22Rv1 (cell line): ENCODE data around the gene DNMT3A.

Experiments
- CTCF ChIP-seq: fragments of 450-650 bp; IDR thresholded peaks from 2 replicates; pipeline ENCODE4 v1.5.1; 2017; ENCODE audit warnings: mild to moderate bottlenecking
- ZFX ChIP-seq: fragments of 450-650 bp; IDR thresholded peaks from 2 replicates; pipeline ENCODE4 v1.6.1; 2017; ENCODE audit warnings: antibody characterized with exemption, borderline replicate concordance

DNA sequence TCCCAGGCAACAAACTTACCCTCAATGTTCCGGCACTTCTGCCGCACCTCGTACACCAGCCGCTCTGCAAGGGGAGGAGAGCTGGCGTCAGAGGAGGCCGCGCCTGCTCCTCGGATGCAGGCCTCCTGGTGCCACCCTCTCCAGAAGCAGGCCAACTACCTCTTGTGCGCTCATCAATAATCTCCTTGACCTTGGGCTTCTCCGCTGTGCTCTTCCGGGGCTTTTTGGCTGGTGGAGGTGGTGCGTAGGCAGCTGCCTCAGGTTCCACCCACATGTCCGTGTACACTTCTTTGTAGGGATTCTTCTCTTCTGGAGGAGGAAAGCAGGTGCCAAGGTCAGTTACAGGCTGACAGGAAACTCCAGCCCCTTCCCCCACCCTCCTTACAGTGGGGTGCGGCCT lies 95.7 kb downstream of the DNMT3A start:
- TF ChIP-seq ZFX (no peak), CTCF (no peak)
